K562 (cell line): ENCODE measurements around the gene BTBD18. TPM values are rescaled to one million over a fixed set of nuclear protein-coding genes. Genes with fewer than 3 reads are reported as not detected.

Experiments
- COPS2 ChIP-seq: fragments of 450-650 bp; conservative IDR thresholded peaks from 2 replicates; pipeline ENCODE4 v1.6.1; 2016; ENCODE audit warnings: mild to moderate bottlenecking, moderate library complexity
- CREB1 ChIP-seq, 2 experiments: sonication (generic) in 1 of 2; formaldehyde crosslinking in 1 of 2; IDR thresholded peaks; 2 replicates each; pipeline versions ENCODE4 v1.6.1 to v1.8.0; 2012 to 2022; ENCODE audit warnings: inconsistent platforms in 1 of 2, mild to moderate bottlenecking in 1 of 2, missing genetic modification reagents in 1 of 2, moderate library complexity in 1 of 2
- ERF ChIP-seq: fragments of 450-650 bp; formaldehyde crosslinking; IDR thresholded peaks from 2 replicates; pipeline ENCODE4 v1.4.0; 2020; ENCODE audit warnings: mild to moderate bottlenecking, mixed read lengths
- NFE2L1 ChIP-seq: fragments of 450-650 bp; IDR thresholded peaks from 2 replicates; pipeline ENCODE4 v1.6.1; 2016; ENCODE audit warnings: missing genetic modification characterization, low read depth, mild to moderate bottlenecking, missing compliant biosample characterization, moderate library complexity, borderline replicate concordance
- NR2F6 ChIP-seq: fragments of 450-650 bp; formaldehyde crosslinking; IDR thresholded peaks from 2 replicates; pipeline ENCODE4 v1.4.0; 2020; ENCODE audit warnings: mild to moderate bottlenecking
- PHF20 ChIP-seq: fragments of 450-650 bp; IDR thresholded peaks from 2 replicates; pipeline ENCODE4 v1.6.1; 2018; ENCODE audit not compliant: partially characterized antibody
- POLR3G ChIP-seq: IDR thresholded peaks from 2 replicates; pipeline ENCODE4 v1.6.1; 2011; ENCODE audit not compliant: insufficient read length, insufficient replicate concordance; ENCODE audit errors: extremely low read depth
- RBFOX2 ChIP-seq: fragments of 200-400 bp; formaldehyde crosslinking; IDR thresholded peaks from 2 replicates; pipeline ENCODE4 v1.6.1; 2017; ENCODE audit warnings: low read depth, mild to moderate bottlenecking, low read length, moderate library complexity
- RCOR1 ChIP-seq, 2 experiments: IDR thresholded peaks; 2 replicates each; pipeline ENCODE4 v1.6.1; 2012; ENCODE audit warnings: low read depth in 2 of 2, low read length in 2 of 2, borderline replicate concordance in 1 of 2, improper control_type of control experiment in 1 of 2
- SMAD3 ChIP-seq: fragments of 450-650 bp; formaldehyde crosslinking; conservative IDR thresholded peaks from 2 replicates; pipeline ENCODE4 v1.4.0; 2020; ENCODE audit warnings: mild to moderate bottlenecking
- TBP ChIP-seq: optimal IDR thresholded peaks from 2 replicates; pipeline ENCODE3; 2011; ENCODE audit warnings: low read depth, low read length, improper control_type of control experiment
- ZEB2 ChIP-seq: fragments of 450-650 bp; IDR thresholded peaks from 2 replicates; pipeline ENCODE4 v1.6.1; 2016
- polyA plus RNA-seq, 8 experiments: library from polyadenylated mRNA; depleted of rRNA in 4 of 8; stranded (reverse) in 5 of 8; unstranded in 3 of 8; fragments of >200 nt; fragmentation: Nextera tagmentation in 2 of 8; fragmentation: Illumina TruSeq in 1 of 8; extraction: Ambion mirVana in 2 of 8; extraction: Trizol in 1 of 8; gene quantifications; 2 replicates each; pipeline versions ENCODE4 v1.2.1 to v1.2.3, GENCODE V29; 2011 to 2014; ENCODE audit warnings: inconsistent platforms in 1 of 8, missing spikeins in 1 of 8
- total RNA-seq, 7 experiments: library from RNA; depleted of rRNA in 6 of 7; stranded (reverse); fragments of >200 nt in 6 of 7; fragmentation: Illumina TruSeq in 2 of 7; extraction: Trizol in 2 of 7; gene quantifications; 2 replicates each; pipeline versions ENCODE4 v1.2.1 to v1.2.3, GENCODE V29; 2011 to 2021; ENCODE audit warnings: low replicate concordance in 1 of 7
- TF ChIP-seq, protein P1 (sequence below), 2 experiments: fragments of 150-350 bp in 1 of 2; IDR thresholded peaks; 2 replicates each; pipeline ENCODE4 v1.6.1; 2012 to 2016; ENCODE audit warnings: low read depth in 2 of 2, low read length in 2 of 2, mild to moderate bottlenecking in 1 of 2, moderate library complexity in 1 of 2
- TF ChIP-seq, protein P2 (sequence below): fragments of 250-450 bp; sonication (Bioruptor Pico); IDR thresholded peaks from 2 replicates; pipeline ENCODE4 v1.8.0; 2021; ENCODE audit warnings: moderate library complexity, mild to moderate bottlenecking, inconsistent platforms
- TF ChIP-seq, protein P3 (sequence below): fragments of 250-450 bp; sonication (Bioruptor Pico); IDR thresholded peaks from 2 replicates; pipeline ENCODE4 v1.5.0; 2021
- TF ChIP-seq, protein P4 (sequence below): fragments of 450-650 bp; IDR thresholded peaks from 2 replicates; pipeline ENCODE4 v1.7.1; 2018; ENCODE audit warnings: mild to moderate bottlenecking, low read depth; ENCODE audit not compliant: partially characterized antibody

Gene BTBD18
- total and polyA plus RNA-seq, 9 of the 15 experiments (the other 6 are each of a cell fraction or from before 2014, with no cell fraction given) = 0.06 TPM; not detected in 8

DNA sequence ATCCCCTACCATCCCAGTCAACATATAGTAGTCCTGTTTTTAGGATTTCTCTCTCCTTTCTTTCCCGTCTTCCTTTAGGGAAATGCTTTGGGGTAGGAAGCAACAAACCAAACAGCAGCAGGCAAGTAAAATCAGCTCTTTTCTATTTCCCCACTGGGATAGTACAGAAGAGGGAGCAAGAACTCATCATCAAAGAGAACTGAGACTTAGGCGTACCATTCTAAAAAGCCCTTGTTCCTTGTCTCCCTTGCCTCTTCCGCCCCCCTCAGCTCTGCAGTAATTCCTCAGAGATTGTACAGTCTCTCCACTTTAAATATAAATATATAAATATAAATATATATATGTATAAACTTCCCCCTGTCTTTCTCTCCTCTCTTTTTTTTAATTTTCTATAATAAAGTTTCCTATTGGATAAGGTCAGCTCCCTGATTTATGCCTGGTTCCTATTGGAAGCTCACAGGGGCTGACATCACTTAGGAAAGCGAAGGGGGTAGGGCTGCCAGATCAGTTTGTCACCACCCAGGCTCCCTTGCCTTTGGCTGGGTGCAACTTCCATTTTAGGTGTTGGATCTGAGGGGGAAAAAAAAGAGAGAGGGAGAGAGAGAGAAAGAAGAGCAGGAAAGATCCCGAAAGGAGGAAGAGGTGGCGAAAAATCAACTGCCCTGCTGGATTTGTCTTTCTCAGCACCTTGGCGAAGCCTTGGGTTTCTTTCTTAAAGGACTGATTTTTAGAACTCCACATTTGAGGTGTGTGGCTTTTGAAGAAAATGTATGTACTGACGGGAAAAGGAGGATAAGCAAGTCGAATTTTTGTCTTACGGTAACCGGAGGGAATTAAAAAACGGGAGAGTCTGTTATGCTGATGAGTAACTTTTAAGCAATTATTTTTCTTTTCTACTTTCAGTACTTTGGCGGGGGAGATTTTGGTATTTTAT lies 9.9 kb upstream of the BTBD18 start, which contains the start of gene CTNND1 (continued):
- TF ChIP-seq, protein P1, sequence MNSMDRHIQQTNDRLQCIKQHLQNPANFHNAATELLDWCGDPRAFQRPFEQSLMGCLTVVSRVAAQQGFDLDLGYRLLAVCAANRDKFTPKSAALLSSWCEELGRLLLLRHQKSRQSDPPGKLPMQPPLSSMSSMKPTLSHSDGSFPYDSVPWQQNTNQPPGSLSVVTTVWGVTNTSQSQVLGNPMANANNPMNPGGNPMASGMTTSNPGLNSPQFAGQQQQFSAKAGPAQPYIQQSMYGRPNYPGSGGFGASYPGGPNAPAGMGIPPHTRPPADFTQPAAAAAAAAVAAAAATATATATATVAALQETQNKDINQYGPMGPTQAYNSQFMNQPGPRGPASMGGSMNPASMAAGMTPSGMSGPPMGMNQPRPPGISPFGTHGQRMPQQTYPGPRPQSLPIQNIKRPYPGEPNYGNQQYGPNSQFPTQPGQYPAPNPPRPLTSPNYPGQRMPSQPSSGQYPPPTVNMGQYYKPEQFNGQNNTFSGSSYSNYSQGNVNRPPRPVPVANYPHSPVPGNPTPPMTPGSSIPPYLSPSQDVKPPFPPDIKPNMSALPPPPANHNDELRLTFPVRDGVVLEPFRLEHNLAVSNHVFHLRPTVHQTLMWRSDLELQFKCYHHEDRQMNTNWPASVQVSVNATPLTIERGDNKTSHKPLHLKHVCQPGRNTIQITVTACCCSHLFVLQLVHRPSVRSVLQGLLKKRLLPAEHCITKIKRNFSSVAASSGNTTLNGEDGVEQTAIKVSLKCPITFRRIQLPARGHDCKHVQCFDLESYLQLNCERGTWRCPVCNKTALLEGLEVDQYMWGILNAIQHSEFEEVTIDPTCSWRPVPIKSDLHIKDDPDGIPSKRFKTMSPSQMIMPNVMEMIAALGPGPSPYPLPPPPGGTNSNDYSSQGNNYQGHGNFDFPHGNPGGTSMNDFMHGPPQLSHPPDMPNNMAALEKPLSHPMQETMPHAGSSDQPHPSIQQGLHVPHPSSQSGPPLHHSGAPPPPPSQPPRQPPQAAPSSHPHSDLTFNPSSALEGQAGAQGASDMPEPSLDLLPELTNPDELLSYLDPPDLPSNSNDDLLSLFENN (IDR thresholded peaks at IDR 0.05; ENCODE audit: low read depth in 2 of 2, low read length in 2 of 2) = peak in 1 of 2 experiments; percentile 41; a peak in 1 of 4 replicates
- TF ChIP-seq ERF (CRISPR knock-in tag) (no peak), PHF20 (no peak), NR2F6 (CRISPR knock-in tag) (no peak), RBFOX2 (peak; percentile 57), NFE2L1 (tag) (no peak), POLR3G (no peak), TBP (peak; percentile 93), ZEB2 (0 out of 2 replicates have a peak, but pooled peaks have one; percentile 51), RCOR1 (IDR thresholded peaks at IDR 0.05; ENCODE audit: borderline replicate concordance in 1 of 2, low read depth in 2 of 2, low read length in 2 of 2) (0 out of 4 replicates have a peak, but pooled peaks of 1 of the 2 experiments have one; percentile 27), CREB1 (IDR thresholded peaks at IDR 0.05) (peak; percentile 34; the same call in 1 of the 2 replicates), CREB1 (CRISPR knock-in tag; IDR thresholded peaks at IDR 0.05) (no peak), SMAD3 (CRISPR knock-in tag) (peak; percentile 58; the same call in 1 of the 2 replicates), COPS2 (no peak)
- TF ChIP-seq, protein P2, sequence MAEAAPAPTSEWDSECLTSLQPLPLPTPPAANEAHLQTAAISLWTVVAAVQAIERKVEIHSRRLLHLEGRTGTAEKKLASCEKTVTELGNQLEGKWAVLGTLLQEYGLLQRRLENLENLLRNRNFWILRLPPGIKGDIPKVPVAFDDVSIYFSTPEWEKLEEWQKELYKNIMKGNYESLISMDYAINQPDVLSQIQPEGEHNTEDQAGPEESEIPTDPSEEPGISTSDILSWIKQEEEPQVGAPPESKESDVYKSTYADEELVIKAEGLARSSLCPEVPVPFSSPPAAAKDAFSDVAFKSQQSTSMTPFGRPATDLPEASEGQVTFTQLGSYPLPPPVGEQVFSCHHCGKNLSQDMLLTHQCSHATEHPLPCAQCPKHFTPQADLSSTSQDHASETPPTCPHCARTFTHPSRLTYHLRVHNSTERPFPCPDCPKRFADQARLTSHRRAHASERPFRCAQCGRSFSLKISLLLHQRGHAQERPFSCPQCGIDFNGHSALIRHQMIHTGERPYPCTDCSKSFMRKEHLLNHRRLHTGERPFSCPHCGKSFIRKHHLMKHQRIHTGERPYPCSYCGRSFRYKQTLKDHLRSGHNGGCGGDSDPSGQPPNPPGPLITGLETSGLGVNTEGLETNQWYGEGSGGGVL (CRISPR knock-in tag) = no peak
- TF ChIP-seq, protein P3, sequence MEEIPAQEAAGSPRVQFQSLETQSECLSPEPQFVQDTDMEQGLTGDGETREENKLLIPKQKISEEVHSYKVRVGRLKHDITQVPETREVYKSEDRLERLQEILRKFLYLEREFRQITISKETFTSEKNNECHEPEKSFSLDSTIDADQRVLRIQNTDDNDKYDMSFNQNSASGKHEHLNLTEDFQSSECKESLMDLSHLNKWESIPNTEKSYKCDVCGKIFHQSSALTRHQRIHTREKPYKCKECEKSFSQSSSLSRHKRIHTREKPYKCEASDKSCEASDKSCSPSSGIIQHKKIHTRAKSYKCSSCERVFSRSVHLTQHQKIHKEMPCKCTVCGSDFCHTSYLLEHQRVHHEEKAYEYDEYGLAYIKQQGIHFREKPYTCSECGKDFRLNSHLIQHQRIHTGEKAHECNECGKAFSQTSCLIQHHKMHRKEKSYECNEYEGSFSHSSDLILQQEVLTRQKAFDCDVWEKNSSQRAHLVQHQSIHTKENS = no peak
- TF ChIP-seq, protein P4, sequence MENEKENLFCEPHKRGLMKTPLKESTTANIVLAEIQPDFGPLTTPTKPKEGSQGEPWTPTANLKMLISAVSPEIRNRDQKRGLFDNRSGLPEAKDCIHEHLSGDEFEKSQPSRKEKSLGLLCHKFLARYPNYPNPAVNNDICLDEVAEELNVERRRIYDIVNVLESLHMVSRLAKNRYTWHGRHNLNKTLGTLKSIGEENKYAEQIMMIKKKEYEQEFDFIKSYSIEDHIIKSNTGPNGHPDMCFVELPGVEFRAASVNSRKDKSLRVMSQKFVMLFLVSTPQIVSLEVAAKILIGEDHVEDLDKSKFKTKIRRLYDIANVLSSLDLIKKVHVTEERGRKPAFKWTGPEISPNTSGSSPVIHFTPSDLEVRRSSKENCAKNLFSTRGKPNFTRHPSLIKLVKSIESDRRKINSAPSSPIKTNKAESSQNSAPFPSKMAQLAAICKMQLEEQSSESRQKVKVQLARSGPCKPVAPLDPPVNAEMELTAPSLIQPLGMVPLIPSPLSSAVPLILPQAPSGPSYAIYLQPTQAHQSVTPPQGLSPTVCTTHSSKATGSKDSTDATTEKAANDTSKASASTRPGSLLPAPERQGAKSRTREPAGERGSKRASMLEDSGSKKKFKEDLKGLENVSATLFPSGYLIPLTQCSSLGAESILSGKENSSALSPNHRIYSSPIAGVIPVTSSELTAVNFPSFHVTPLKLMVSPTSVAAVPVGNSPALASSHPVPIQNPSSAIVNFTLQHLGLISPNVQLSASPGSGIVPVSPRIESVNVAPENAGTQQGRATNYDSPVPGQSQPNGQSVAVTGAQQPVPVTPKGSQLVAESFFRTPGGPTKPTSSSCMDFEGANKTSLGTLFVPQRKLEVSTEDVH = no peak
